K562 (cell line): ENCODE data around the gene ARHGAP15. TPM values are rescaled to one million over a fixed set of nuclear protein-coding genes. Genes with fewer than 3 reads are reported as not detected.

ENCODE experiments used
- AFF4 ChIP-seq: sonication (generic); formaldehyde crosslinking; IDR thresholded peaks from 2 replicates; pipeline ENCODE4 v1.8.0; 2023; ENCODE audit warnings: mild to moderate bottlenecking, missing genetic modification reagents
- CHD7 ChIP-seq: fragments of 200-600 bp; sonication (generic); IDR thresholded peaks from one replicate; pipeline ENCODE4 v1.6.1; 2012; ENCODE audit warnings: mild to moderate bottlenecking, low read depth, low read length, inconsistent platforms
- GABPB1 ChIP-seq: sonication (generic); formaldehyde crosslinking; IDR thresholded peaks from 2 replicates; pipeline ENCODE4 v1.8.0; 2022; ENCODE audit warnings: mild to moderate bottlenecking, missing genetic modification reagents
- GATA2 ChIP-seq: sonication (generic); formaldehyde crosslinking; IDR thresholded peaks from 2 replicates; pipeline ENCODE4 v1.4.0; 2020; ENCODE audit warnings: mild to moderate bottlenecking, missing genetic modification reagents
- HINFP ChIP-seq: fragments of 450-650 bp; conservative IDR thresholded peaks from 2 replicates; pipeline ENCODE4 v1.6.1; 2016; ENCODE audit warnings: missing genetic modification characterization, low read depth, mild to moderate bottlenecking, control low read depth, missing compliant biosample characterization
- HNRNPUL1 ChIP-seq: fragments of 200-400 bp; formaldehyde crosslinking; IDR thresholded peaks from 2 replicates; pipeline ENCODE4 v1.6.1; 2017; ENCODE audit warnings: low read length
- polyA plus RNA-seq, 8 experiments: library from polyadenylated mRNA; depleted of rRNA in 4 of 8; stranded (reverse) in 5 of 8; unstranded in 3 of 8; fragments of >200 nt; fragmentation: Nextera tagmentation in 2 of 8; fragmentation: Illumina TruSeq in 1 of 8; extraction: Ambion mirVana in 2 of 8; extraction: Trizol in 1 of 8; gene quantifications; 2 replicates each; pipeline versions ENCODE4 v1.2.1 to v1.2.3, GENCODE V29; 2011 to 2014; ENCODE audit warnings: inconsistent platforms in 1 of 8, missing spikeins in 1 of 8
- total RNA-seq, 7 experiments: library from RNA; depleted of rRNA in 6 of 7; stranded (reverse); fragments of >200 nt in 6 of 7; fragmentation: Illumina TruSeq in 2 of 7; extraction: Trizol in 2 of 7; gene quantifications; 2 replicates each; pipeline versions ENCODE4 v1.2.1 to v1.2.3, GENCODE V29; 2011 to 2021; ENCODE audit warnings: low replicate concordance in 1 of 7

ARHGAP15 gene
- total and polyA plus RNA-seq, 9 of the 15 experiments (the other 6 are each of a cell fraction or from before 2014, with no cell fraction given), result 1.5 to 17.9 (median 7.9) TPM

GRCh38 chr2:143255086-143255485 is 125.9 kb downstream of the ARHGAP15 start (continued):
- TF ChIP-seq CHD7 (no peak), AFF4 (CRISPR knock-in tag) (no peak), GABPB1 (CRISPR knock-in tag) (no peak), HINFP (tag) (no peak), GATA2 (CRISPR knock-in tag) (no peak), HNRNPUL1 (no peak)
